Trophoblast cell (in vitro differentiated cells and primary cell): Measurements from ENCODE around the gene ETS1.
A peak's percentile ranks its signal among the peaks of the same experiment; 100 is the strongest.

Source experiments
- DNase-seq, 2 donors: peaks; one replicate each; pipeline ENCODE4 v3.0.0-alpha.2; 2016
- H2AFZ ChIP-seq: 2 replicates; pipeline ENCODE4 v1.6.1; 2013; ENCODE audit warnings: low read length, moderate library complexity, mild to moderate bottlenecking; ENCODE audit not compliant: insufficient read depth, poor library complexity
- H2AK5ac ChIP-seq: 2 replicates; pipeline ENCODE4 v1.6.1; 2013; ENCODE audit warnings: mild to moderate bottlenecking, low read length
- H2BK120ac ChIP-seq: 2 replicates; pipeline ENCODE4 v1.6.1; 2013; ENCODE audit warnings: low read length, mild to moderate bottlenecking, moderate library complexity; ENCODE audit not compliant: insufficient read depth, poor library complexity
- H2BK12ac ChIP-seq: 2 replicates; pipeline ENCODE4 v1.6.1; 2013; ENCODE audit warnings: mild to moderate bottlenecking, low read length, moderate library complexity
- H2BK5ac ChIP-seq: 2 replicates; pipeline ENCODE4 v1.6.1; 2013; ENCODE audit warnings: low read length, low read depth, moderate library complexity, mild to moderate bottlenecking; ENCODE audit not compliant: poor library complexity
- H3K14ac ChIP-seq: 2 replicates; pipeline ENCODE4 v1.6.1; 2013; ENCODE audit warnings: mild to moderate bottlenecking, low read length
- H3K18ac ChIP-seq: 2 replicates; pipeline ENCODE4 v1.6.1; 2013; ENCODE audit warnings: mild to moderate bottlenecking, low read length
- H3K23ac ChIP-seq: 2 replicates; pipeline ENCODE4 v1.6.1; 2013; ENCODE audit warnings: low read length
- H3K27ac ChIP-seq: 2 replicates; pipeline ENCODE4 v1.5.1; 2013; ENCODE audit warnings: low read depth, mild to moderate bottlenecking, inconsistent platforms, low read length, moderate library complexity
- H3K27me3 ChIP-seq: 2 replicates; pipeline ENCODE4 v1.6.1; 2013; ENCODE audit warnings: inconsistent platforms, mild to moderate bottlenecking, low read length, moderate library complexity; ENCODE audit not compliant: insufficient read depth
- H3K36me3 ChIP-seq, 2 experiments: 1 replicate in 1 of 2; 2 replicates in 1 of 2; pipeline ENCODE4 v1.6.1; 2013; ENCODE audit warnings: low read length in 2 of 2, mild to moderate bottlenecking in 2 of 2, moderate library complexity in 1 of 2; ENCODE audit not compliant: insufficient read depth in 2 of 2, control insufficient read depth in 1 of 2
- H3K4ac ChIP-seq: 2 replicates; pipeline ENCODE4 v1.6.1; 2013; ENCODE audit warnings: low read depth, mild to moderate bottlenecking, low read length, moderate library complexity
- H3K4me1 ChIP-seq, 2 experiments: 1 replicate in 1 of 2; 2 replicates in 1 of 2; pipeline ENCODE4 v1.6.1; 2013; ENCODE audit warnings: low read length in 2 of 2, mild to moderate bottlenecking in 2 of 2, moderate library complexity in 1 of 2; ENCODE audit not compliant: insufficient read depth in 2 of 2, control insufficient read depth in 1 of 2
- H3K4me2 ChIP-seq: 2 replicates; pipeline ENCODE4 v1.6.1; 2013; ENCODE audit warnings: inconsistent platforms, mild to moderate bottlenecking, low read length, moderate library complexity
- H3K4me3 ChIP-seq: 2 replicates; pipeline ENCODE4 v1.5.1; 2013; ENCODE audit warnings: mild to moderate bottlenecking, low read depth, low read length, inconsistent platforms
- H3K79me1 ChIP-seq: one replicate; pipeline ENCODE4 v1.6.1; 2013; ENCODE audit warnings: low read length
- H3K79me2 ChIP-seq: 2 replicates; pipeline ENCODE4 v1.6.1; 2013; ENCODE audit warnings: low read length, mild to moderate bottlenecking; ENCODE audit not compliant: control insufficient read depth, insufficient read depth, poor library complexity
- H3K9ac ChIP-seq: 2 replicates; pipeline ENCODE4 v1.6.1; 2013; ENCODE audit warnings: mild to moderate bottlenecking, low read length
- H3K9me3 ChIP-seq: 2 replicates; pipeline ENCODE4 v1.6.1; 2013; ENCODE audit warnings: low read depth, mild to moderate bottlenecking, control low read depth, inconsistent platforms, low read length; ENCODE audit not compliant: insufficient read depth
- H4K12ac ChIP-seq: 2 replicates; pipeline ENCODE4 v1.6.1; 2013; ENCODE audit warnings: low read depth, mild to moderate bottlenecking, low read length, moderate library complexity
- H4K8ac ChIP-seq: 2 replicates; pipeline ENCODE4 v1.6.1; 2013; ENCODE audit warnings: low read depth, mild to moderate bottlenecking, low read length, moderate library complexity
- H4K91ac ChIP-seq: one replicate; pipeline ENCODE4 v1.6.1; 2013; ENCODE audit warnings: low read depth, mild to moderate bottlenecking, low read length, moderate library complexity
- WGBS: extraction: QIAGEN DNeasy Blood & Tissue Kit; methylation state at CpG from one replicate; pipeline ENCODE4 v1.1.7; 2013; ENCODE audit warnings: missing lambda C conversion rate; ENCODE audit not compliant: insufficient read length, insufficient coverage; ENCODE audit errors: extremely low coverage; 5-methylcytosine and 5-hydroxymethylcytosine counted together

ETS1 gene

GRCh38 chr11:128630367-128631230, 43.2 kb upstream of the ETS1 start:
- peak; percentile 61 to 85 for DNase-seq
- Histone ChIP-seq H3K4me2 (no peak overlapping the region), H3K4me3 (no peak overlapping the region), H4K8ac (no peak overlapping the region), H4K12ac (no peak overlapping the region), H3K9ac (no peak overlapping the region), H3K79me1 (peaks cover 8% of the 10 kb centered on the region), H4K91ac (peak overlapping the region; percentile 69), H3K9me3 (no peaks in the 10 kb centered on the region), H2BK12ac (peak overlapping the region; percentile 99), H2AFZ (no peak overlapping the region), H3K36me3 (no peaks in the 10 kb centered on the region), H2BK120ac (peak overlapping the region; percentile 62), H3K4ac (no peak overlapping the region), H3K23ac (no peak overlapping the region), H3K4me1 (peaks cover 7 to 11% of the 10 kb centered on the region in 2 experiments), H3K27ac (no peak overlapping the region), H3K14ac (peak overlapping the region; percentile 57), H3K79me2 (no peaks in the 10 kb centered on the region), H3K27me3 (no peaks in the 10 kb centered on the region), H3K18ac (no peak overlapping the region), H2BK5ac (peak overlapping the region; percentile 67), H2AK5ac (peak overlapping the region; percentile 96)
- WGBS, result no CpG with 5 or more reads among the region's 12 CpGs

DNA sequence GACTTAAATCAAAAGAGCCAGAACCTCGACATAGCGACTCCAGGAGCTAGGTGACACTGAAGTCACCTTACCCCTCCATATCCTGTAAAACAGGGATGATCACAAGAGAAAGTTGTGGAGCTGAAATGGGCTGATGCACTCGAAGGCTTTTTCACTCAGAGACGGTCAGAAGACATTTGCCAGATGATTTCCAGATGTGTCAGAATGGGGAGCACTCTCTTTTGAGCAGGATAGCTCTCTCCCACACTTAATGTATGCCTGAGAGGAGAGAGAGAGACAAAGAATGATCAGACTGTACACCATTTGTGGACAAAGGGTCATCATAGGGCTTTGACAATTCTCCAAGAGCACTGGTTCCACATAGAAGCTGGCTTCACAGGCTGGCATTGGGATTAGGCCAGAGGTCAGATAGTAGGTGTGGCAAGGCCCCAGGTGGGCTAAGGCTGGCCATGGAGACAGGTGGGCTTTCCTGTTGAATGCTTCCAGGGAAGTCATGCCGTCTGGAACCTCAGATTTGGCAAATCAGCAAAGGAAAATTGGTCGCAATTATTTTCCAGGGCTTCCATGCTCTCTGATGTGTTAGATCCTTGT, 42.3 kb upstream of the ETS1 start:
- peak overlapping the region; percentile 94 for H2BK12ac ChIP-seq
- peaks cover 7 to 11% of the 10 kb centered on the region in 2 experiments for H3K4me1 ChIP-seq
- H2AK5ac ChIP-seq, result no peak overlapping the region
- no peak overlapping the region for H4K12ac ChIP-seq
- H3K23ac ChIP-seq, result no peak overlapping the region
- H3K27ac ChIP-seq, result peak overlapping the region; percentile 12
- peak overlapping the region; percentile 64 for H3K18ac ChIP-seq
- H2BK120ac ChIP-seq, result peak overlapping the region; percentile 90
- H2BK5ac ChIP-seq, result peak overlapping the region; percentile 81
- no peaks in the 10 kb centered on the region for H3K9me3 ChIP-seq
- H3K79me2 ChIP-seq, result no peaks in the 10 kb centered on the region
- no peak overlapping the region for H3K4ac ChIP-seq
- peak overlapping the region; percentile 97 for H4K91ac ChIP-seq
- no CpG with 5 or more reads among the region's 6 CpGs for WGBS
- H3K9ac ChIP-seq, result no peak overlapping the region
- H3K4me2 ChIP-seq, result no peak overlapping the region
- no peaks in the 10 kb centered on the region for H3K27me3 ChIP-seq
- peak overlapping the region; percentile 40 for H4K8ac ChIP-seq
- no peak overlapping the region for H3K4me3 ChIP-seq
- no peaks in the 10 kb centered on the region for H3K36me3 ChIP-seq
- no peak for DNase-seq
- H3K79me1 ChIP-seq, result peaks cover 8% of the 10 kb centered on the region
- H2AFZ ChIP-seq, result peak overlapping the region; percentile 58
- H3K14ac ChIP-seq, result peak overlapping the region; percentile 79

GRCh38 chr11:128628686-128629085, 41.3 kb upstream of the ETS1 start:
- no peaks in the 10 kb centered on the region for H3K27me3 ChIP-seq
- H4K91ac ChIP-seq, result peak overlapping the region; percentile 45
- H3K27ac ChIP-seq, result no peak overlapping the region
- no peak overlapping the region for H2AFZ ChIP-seq
- peak overlapping the region; percentile 48 for H3K14ac ChIP-seq
- no peaks in the 10 kb centered on the region for H3K36me3 ChIP-seq
- H3K9ac ChIP-seq, result no peak overlapping the region
- H3K4me1 ChIP-seq, result peaks cover 7 to 11% of the 10 kb centered on the region in 2 experiments
- no peaks in the 10 kb centered on the region for H3K79me2 ChIP-seq
- H3K23ac ChIP-seq, result no peak overlapping the region
- no peak overlapping the region for H4K8ac ChIP-seq
- peak overlapping the region; percentile 92 for H2AK5ac ChIP-seq
- peak overlapping the region; percentile 71 for H2BK120ac ChIP-seq
- peak overlapping the region; percentile 58 for H3K18ac ChIP-seq
- no peak for DNase-seq
- peak overlapping the region; percentile 65 for H2BK5ac ChIP-seq
- no peak overlapping the region for H4K12ac ChIP-seq
- WGBS, result no CpG with 5 or more reads among the region's 7 CpGs
- no peak overlapping the region for H3K4me3 ChIP-seq
- peaks cover 8% of the 10 kb centered on the region for H3K79me1 ChIP-seq
- no peak overlapping the region for H3K4me2 ChIP-seq
- peak overlapping the region; percentile 86 for H2BK12ac ChIP-seq
- no peaks in the 10 kb centered on the region for H3K9me3 ChIP-seq
- H3K4ac ChIP-seq, result no peak overlapping the region

GRCh38 chr11:128628325-128628673, 40.9 kb upstream of the ETS1 start:
- Histone ChIP-seq H3K9ac (no peak overlapping the region), H3K9me3 (no peaks in the 10 kb centered on the region), H3K79me1 (peaks cover 8% of the 10 kb centered on the region), H2BK5ac (no peak overlapping the region), H2AK5ac (no peak overlapping the region), H2BK12ac (no peak overlapping the region), H2BK120ac (no peak overlapping the region), H4K8ac (no peak overlapping the region), H4K12ac (no peak overlapping the region), H3K4me3 (no peak overlapping the region), H2AFZ (no peak overlapping the region), H3K14ac (peak overlapping the region; percentile 55), H4K91ac (peak overlapping the region; percentile 2), H3K79me2 (no peaks in the 10 kb centered on the region), H3K27me3 (no peaks in the 10 kb centered on the region), H3K4ac (no peak overlapping the region), H3K4me1 (peaks cover 7 to 11% of the 10 kb centered on the region in 2 experiments), H3K23ac (no peak overlapping the region), H3K18ac (no peak overlapping the region), H3K27ac (no peak overlapping the region), H3K4me2 (no peak overlapping the region), H3K36me3 (no peaks in the 10 kb centered on the region)
- DNase-seq, result no peak
- WGBS, result no CpG with 5 or more reads among the region's 5 CpGs
